Measurements from ENCODE around the gene IFNE.
"Not testable (repeated sequence)": the region's sequence is repeated elsewhere in the genome, so short reads cannot be mapped to it uniquely, and the experiment has no call there.

The IFNE gene

DNA sequence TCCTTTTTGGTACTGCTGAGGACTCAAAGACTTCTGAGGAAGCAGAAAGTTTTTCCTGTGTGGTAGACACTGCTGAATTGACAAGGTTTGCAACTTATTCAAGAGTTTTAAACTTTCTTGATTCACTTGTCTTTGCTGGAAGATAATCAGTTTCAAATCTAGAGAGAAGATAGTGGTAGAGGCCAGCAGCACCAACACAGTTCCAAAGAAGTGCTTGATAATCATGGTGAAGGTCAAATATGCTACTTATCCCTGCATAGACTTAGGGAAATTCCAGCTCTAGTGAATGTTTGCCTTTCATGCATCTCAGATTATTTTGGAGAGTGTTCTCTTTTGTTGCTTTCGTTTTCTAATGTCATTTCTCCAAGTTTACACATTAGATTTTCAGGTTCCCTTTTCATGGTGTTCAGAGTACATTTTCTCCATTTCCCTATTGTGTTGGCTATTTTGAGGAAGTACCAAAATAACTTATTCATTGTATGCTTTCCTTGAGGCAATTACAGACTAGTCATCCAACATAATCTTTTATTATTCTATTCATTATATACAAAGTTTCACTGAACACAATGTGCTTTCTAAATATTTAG lies 550 bp downstream of the IFNE start:
- DNase-seq: peak in 1 of 2 donors; percentile 85

DNA sequence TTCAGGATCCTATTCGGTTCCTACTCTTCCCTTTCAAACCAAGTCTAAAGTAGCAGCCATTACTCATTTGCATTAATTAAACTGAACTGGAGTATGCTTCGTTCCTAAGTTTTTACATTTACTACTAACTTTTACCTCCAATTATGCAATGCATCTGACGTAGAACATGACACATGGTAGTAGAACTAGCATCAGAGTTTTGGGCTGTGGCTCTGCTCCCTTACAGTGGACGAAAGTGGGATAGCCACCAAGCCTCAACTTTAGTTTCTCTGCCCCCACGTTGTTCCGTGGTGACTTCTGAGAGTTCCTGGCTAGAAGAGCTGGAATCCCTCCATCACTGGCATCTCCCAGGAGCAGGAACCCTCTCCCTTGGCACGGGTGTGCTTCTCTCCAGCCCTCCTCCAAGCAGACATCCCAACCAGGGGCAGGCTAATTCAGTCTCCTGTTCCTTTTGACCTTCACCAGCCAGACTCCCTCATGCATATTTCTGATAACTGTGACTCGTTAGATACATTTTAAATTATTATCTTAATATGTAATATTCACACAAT lies 2.9 kb downstream of the IFNE start:
- no peak for DNase-seq

DNA sequence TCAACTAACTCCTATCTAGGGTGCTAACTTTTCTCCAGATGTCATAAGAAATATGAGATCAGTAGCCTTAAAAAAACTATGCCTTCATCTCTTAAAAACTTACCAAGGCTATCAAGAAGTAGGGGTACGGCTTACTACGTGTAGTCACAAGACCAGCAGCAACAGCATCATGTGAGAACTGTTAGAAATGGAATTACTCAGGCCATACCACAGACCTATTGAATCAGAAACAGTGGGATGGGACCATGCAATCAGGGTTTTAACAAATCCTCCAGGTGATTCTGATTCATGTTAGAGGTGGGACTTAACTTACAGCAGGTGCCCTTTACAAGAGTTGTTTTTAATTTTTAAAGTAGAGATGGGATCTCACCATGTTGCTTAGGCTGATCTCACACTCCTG lies 4.6 kb downstream of the IFNE start:
- DNase-seq: no peak

DNA sequence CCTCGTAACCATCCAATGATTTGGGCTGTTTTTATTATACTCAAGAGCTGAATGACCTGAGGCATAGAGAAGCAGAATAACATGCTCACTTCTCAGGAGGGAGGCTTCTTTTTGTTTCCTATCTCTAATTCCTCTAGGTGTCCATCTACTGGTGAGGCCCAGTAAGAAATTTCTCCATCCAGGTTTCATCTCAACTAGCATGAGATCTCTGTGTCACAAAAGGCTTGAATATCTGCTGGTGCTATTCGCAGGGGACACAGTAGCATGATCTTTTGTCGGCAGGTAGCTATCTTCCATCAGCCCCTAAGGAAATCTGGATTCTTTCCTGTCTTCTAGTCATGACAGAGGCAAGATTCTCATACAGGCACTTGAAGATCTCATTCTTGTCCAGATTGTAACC lies 8.9 kb downstream of the IFNE start:
- DNase-seq: no peak

DNA sequence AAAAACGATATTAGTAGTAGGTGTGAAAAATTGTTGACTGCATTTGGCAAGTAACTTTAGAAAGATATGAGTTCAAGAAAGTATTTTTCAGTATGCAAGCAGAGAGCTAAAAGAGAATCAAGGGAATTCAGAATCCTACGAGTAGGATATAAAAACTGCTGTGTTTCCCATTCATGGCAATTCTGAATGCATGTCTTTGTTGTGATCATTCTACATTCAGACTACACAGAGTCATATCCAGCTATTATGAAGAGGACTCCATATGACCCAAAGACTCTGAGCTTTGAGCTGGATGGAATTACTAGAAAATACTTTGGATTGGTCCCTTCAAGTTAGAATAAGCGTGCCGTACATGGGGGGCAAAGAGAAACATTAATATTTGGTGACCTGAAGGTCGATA lies 12.0 kb downstream of the IFNE start:
- no peak for DNase-seq

DNA sequence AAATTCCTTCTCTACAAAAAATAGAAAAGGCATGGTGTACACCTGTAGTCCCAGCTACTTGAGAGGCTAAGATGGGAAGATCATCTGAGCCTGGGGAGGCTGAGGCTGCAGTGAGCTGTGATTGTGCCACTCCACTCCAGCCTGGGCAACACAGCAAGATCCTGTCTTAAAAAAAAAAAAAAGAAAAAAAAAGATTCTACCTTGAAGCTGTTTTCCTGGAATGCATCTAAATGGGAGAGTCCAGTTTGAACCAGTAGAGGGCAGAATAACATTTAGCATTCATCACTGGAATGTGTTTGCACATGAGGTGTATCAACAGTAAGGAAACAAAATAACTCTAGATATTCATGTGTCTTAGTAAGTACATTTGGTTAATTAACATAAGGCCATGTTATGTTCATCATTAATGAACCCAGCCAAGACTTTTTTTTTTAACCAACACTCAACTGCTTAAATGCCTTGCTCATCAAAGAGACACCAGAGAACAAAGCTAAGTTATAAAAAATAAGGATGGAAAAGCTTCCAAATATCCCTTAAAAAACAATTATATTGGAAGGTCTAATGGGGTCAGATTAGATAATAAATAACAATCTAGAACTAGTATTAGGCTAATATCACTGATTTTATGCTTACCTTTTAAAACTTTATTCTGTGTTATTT lies 16.1 kb downstream of the IFNE start:
- peak in 1 of 2 donors; percentile 46 for DNase-seq

DNA sequence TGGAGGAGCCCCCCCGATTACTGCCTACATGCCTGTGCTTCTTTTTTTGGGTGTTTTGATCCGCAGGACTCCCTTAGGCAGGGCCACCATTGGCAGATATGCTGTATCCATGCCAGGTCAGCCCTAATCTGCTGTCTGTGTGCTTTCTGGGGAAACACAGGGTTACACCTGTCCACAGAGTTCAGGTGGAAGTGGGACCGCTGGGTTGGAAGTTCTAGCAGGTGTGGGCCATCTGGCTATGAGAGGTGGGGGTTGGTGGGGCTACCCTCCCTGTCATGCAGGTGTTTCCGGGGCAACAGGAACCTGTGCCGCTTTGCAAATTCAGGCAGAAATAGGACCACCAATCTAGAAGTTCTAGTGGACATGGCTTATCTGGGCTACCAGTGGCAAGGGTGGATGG lies 17.0 kb downstream of the IFNE start:
- DNase-seq: no peak

DNA sequence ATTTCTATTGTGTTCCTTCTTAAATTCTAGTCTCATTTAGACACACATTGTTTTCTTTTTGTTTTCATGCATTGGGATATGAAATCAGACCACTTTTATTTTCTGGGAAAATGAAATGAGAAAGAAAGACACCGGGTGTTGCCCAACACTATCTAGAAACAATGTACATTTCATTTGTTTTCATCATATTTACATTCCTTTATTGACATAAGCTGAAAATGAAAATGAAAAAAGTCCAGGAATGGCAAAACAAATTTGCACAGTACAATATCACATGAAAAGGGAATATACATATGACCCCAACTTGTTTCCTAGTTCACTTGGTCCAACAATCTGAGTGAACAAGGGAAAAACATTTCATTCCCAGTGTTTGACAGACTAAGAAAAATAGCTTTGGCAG lies 20.7 kb downstream of the IFNE start:
- DNase-seq: no peak

DNA sequence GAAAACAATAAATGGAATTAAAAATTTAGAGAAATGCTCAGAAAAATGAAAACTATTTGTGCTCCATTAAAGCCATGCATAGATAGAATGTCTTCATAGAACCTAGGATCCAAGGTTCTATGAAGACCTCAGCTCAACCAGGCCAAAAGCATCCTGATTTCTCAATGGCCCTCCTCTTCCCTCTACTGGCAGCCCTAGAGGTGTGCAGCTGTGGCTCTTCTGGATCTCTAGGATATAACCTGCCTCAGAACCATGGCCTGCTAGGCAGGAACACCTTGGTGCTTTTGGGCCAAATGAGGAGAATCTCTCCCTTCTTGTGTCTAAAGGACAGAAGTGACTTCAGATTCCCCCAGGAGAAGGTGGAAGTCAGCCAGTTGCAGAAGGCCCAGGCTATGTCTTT lies 26.8 kb downstream of the IFNE start:
- peak in 1 of 2 donors; percentile 24 for DNase-seq

DNA sequence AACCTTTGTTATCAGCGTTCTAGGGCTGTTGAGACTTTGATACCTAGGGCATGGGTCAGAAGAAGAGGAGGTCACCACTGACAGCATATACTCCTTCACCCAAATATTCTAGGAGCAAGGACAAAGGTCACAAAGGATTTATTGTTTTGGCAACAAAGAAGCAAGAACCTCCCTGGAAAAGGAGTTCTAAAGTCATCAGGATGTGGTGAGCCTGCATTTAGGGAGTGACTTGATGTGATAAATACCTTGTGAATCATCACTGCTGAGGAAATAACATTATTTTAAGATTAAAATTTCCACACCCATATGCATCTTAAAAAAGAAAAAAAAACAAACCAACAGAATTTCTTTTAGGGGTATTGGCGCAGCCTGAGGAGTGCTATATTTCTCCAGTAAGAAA lies 28.0 kb downstream of the IFNE start:
- no peak for DNase-seq

DNA sequence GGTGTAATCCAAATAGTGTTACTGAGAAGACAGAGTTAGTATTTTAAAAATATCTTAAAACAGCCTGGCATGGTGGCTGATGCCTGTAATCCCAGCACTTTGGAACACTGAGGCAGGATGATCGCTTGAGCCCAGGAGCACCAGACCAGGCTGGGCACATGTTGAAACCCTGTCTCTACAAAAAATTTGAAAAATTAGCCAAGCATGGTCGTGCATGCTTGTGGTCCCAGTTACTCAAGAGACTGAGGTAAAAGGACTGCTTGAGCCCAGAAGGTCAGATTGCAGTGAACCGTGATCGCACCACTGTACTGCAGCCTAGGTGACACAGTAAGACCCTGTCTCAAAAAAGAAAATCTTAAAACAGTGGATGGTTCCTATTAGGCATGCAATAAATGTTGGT lies 29.4 kb downstream of the IFNE start:
- DNase-seq: no peak

DNA sequence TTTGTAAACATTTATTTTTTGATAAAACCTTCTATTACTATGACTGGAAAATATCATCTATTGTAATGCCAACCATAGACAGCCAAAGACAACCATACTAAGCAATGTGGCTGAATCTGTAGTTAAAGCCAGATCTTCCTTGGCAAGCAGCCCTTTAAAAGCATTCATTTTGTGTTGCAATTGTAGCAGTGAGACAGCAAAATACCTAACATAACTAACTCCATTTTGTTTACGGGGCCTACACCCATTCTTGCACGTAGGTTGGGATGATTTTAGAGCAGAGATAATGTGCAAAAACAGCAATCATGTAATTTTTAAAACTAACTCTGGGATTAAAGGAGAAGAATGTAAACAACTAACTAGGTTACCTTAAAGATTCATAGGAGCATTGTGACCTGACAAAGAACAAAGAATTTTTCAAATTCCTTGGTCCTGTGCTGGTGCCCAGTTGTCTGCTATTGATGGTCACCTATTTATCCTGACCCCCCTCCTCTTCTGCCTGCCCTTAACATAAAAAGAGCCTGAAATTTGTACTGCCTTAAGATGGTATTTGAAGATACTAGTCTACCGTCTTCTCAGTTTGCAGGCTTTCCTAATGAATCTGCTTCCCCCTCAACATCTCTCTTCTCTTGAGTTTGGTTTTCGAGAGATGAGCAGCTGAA lies 31.2 kb downstream of the IFNE start:
- no peak for DNase-seq

DNA sequence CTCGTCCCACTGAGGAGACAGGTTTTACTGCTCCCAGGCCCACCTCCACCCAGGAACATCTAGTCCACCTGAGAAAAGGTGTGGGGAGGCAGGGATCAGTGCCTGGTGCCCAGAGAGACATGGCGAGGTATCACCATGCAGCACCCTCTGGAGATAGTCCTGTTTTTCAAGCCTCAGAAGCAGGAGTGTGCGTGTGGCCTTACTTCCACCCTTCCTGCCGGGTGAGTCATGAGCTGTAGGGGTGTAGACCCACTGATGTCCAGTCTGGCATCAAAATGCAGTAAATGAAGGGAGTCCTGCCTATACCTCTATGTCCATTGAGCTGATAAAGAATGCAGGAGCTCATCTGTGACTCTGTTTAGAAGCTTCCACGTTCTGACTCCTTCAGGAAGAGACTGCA lies 32.8 kb downstream of the IFNE start:
- not testable (repeated sequence) for DNase-seq

DNA sequence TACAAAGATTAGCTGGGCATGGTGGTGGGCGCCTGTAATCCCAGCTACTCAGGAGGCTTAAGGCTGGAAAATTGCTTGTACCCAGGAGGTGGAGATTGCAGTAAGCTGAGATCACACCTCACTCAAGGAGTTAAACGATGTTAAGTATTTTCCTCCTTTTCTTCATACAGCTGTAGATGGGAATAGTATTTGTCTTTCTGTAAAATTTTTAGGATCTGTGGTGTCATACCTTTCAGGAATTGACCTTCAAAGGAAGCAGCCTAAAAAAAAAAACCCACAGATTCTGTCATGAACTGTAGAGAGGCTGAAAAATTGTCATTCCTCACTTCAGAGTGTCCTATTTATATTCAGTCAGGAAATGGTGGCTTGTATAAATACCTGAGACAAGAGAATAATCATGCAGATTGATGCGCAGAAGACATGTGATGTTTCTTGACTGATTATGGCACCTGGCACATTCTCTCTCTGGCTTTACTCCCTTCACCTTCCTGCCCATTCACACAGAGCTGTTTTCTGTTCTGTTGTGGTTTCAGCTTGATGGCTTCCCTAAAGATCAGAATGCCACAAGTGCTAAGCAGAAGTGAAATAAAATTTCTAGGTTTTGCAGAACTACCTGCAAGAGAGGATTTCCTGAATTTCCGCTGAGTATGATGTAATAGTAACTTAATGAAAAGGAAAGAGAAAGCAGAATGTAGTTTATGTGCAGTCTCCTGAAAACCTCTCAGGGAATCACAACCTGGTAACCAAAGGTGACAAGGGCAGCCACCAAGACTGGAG lies 38.1 kb downstream of the IFNE start:
- peak in 1 of 2 donors; percentile 78 for DNase-seq

DNA sequence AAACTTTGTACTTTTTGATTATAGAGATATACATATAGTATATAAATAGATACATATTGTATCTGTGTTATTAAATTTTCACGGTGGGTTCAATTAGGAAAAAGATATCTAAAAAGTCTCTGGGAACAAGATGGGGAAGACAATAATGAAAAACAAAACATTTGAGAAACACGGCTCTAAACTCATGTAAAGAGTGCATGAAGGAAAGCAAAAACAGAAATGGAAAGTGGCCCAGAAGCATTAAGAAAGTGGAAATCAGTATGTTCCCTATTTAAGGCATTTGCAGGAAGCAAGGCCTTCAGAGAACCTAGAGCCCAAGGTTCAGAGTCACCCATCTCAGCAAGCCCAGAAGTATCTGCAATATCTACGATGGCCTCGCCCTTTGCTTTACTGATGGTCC lies 42.0 kb downstream of the IFNE start, which contains the start of gene IFNA1:
Gene IFNA1, plus strand, starts transcription at position 301 of the 400 bp plus-strand sequence. Its CDS starts 69 bp downstream, at position 370.
- no peak for DNase-seq

DNA sequence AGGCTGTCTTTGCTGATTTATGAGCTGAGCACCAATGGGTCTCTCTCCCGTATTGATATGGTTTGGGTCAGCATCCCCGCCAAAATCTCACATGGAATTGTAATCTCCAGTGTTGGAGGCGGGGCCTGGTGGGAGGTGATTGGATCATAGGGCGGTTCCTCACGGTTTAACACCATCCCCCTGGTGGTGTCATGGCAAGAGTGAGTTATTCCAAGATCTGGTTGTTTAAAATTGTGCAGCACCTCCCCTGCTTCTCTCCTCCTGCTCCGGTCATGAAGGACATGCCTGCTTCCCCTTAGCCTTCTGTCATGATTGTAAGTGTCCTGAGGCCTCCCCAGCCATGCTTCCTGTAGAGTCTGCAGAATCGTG lies 47.1 kb downstream of the IFNE start:
- DNase-seq: not testable (repeated sequence)

DNA sequence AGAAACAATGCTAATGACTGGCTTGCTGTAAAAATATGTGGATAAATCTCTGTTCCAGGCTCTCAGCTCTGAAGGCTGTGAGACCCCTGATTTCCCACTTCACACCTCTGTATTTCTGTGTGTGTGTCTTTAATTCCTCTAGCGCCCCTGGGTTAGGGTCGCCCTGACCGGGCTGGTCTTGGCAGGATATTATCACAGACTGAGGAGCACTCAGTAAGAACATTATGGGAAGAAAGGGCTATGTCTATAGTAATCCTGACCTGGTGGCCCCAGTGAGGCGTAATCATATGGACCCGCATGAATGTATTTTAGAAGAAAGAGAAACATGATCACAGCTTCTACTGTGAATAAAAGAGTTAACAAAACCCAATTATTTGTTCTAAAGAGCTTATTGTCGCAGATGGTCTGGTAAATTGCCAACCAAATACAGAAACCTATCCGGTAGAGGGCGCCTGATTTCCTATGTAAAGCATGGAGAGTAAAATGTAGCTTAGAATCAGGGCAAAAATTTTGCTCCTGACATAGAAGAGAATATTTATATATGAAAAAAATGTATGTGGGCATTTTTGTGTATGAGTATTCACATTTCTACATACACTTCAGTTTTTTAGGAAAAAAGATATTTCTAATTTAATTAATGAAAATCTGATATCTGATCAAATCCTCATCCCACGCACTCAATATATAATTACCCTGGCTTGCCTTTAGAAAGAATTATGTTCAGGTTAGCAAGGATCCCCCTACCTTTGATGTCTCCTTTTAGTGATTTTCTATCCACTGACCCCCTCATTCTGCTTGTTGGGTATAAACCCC lies 47.7 kb downstream of the IFNE start:
- DNase-seq: no peak

DNA sequence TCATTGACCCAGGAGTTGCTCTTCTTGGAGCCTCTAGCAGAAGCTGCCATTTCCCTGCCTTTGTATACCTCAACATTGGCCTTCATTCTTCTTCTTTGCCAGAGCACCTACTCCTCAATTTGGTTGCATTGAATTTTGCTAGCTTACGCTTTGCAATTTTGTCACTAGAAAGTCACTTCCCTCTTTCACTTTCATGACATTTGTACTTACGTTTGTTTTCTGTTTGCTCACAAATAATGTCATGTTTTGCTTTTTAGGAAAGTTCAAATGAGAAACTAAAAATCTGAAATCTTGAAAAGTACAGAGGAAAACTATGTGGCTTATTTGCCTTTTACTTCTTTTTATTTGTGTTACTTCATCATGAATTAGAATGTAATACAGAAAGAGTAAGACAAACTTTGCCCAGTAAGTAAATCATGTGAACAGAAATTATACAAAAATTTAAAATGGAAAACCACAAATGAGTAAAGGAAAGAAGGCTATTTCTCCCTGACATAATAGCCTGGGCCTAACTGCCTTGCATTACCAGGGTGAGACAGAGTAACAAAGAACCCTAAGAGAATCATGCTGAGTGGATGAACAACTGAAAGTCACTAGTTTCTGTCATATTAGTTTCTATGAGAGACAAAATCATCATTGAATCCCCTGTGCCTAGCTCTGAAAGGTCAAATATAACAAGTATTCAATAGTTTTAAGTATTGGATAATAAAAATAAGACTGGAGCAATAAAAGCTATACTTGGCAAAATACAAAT lies 49.3 kb downstream of the IFNE start:
- no peak for DNase-seq

Measured in bone marrow (tissue), 2 donors.